ENCODE measurements around the gene HIP1.
"Not testable (repeated sequence)": the region's sequence is repeated elsewhere in the genome, so short reads cannot be mapped to it uniquely, and the experiment has no call there.

Gene HIP1

GRCh38 chr7:75485979-75486643, 252.6 kb downstream of the HIP1 start, which contains the start of gene POM121C:
POM121C (minus strand) TSS chr7:75486299; CDS start chr7:75441496, 44,803 bp downstream.
- peak; percentile 81 for DNase-seq (ENCODE audit: low spot score)

- not testable (repeated sequence) for DNase-seq (ENCODE audit: low spot score)
These were observed 253.3 kb downstream of the HIP1 start for GRCh38 chr7:75485355-75485978.

Data from hematopoietic multipotent progenitor cell treated with erythropoietin and hydrocortisone succinate and interleukin-3 and kit ligand, for 15 days (in vitro differentiated cells).